OCI-LY7 (cell line): ENCODE measurements around the gene GFM2. TPM values are rescaled to one million over a fixed set of nuclear protein-coding genes. Genes with fewer than 3 reads are reported as not detected.

Experiments
- BruUV-seq: library from RNA; stranded (reverse); fragments of 400-500 nt; replicated peaks from 2 replicates; lab custom pipeline; 2021; lab: Mats Ljungman, UMichigan
- CTCF ChIA-PET: fragments of 300-600 bp; sonication (Branson Sonifier 250); formaldehyde crosslinking; loops from one replicate; lab custom pipeline; 2022; ENCODE audit warnings: antibody characterized with exemption; ENCODE audit not compliant: unreplicated experiment; lab: Charles Lee
- POLR2A ChIA-PET: fragments of 300-600 bp; sonication (Branson Sonifier 250); formaldehyde crosslinking; loops from one replicate; lab custom pipeline; 2022; ENCODE audit warnings: antibody characterized with exemption; lab: Charles Lee
- DNase-seq: peaks from one replicate; pipeline ENCODE4 v3.0.0-alpha.2; 2015; ENCODE audit warnings: low spot score
- H2AFZ ChIP-seq: fragments of 200-600 bp; sonication (generic), shearing (Covaris generic); 2 replicates; pipeline ENCODE4 v1.6.1; 2014; ENCODE audit warnings: mild to moderate bottlenecking, antibody characterized with exemption, low read length, moderate library complexity
- H3K27ac ChIP-seq: fragments of 200-600 bp; sonication (generic); 2 replicates; pipeline ENCODE4 v1.5.1; 2014; ENCODE audit warnings: mixed run types, low read depth, mild to moderate bottlenecking, moderate library complexity, low read length, inconsistent platforms; ENCODE audit not compliant: poor library complexity, severe bottlenecking
- H3K36me3 ChIP-seq: fragments of 200-600 bp; sonication (generic); 2 replicates; pipeline ENCODE4 v1.6.1; 2014; ENCODE audit warnings: mild to moderate bottlenecking, antibody characterized with exemption, low read length, moderate library complexity, mixed read lengths; ENCODE audit not compliant: insufficient read depth
- H3K4me1 ChIP-seq: fragments of 200-600 bp; sonication (generic); 2 replicates; pipeline ENCODE4 v1.5.1; 2014; ENCODE audit warnings: mild to moderate bottlenecking, low read length; ENCODE audit not compliant: insufficient read depth, poor library complexity, severe bottlenecking
- H3K4me2 ChIP-seq: fragments of 200-600 bp; sonication (generic); 2 replicates; pipeline ENCODE4 v1.6.1; 2014; ENCODE audit warnings: mild to moderate bottlenecking, low read length
- H3K4me3 ChIP-seq: fragments of 200-600 bp; sonication (generic); 2 replicates; pipeline ENCODE4 v1.5.1; 2014; ENCODE audit warnings: mild to moderate bottlenecking, low read depth, low read length; ENCODE audit not compliant: poor library complexity, severe bottlenecking
- H3K79me2 ChIP-seq: fragments of 200-600 bp; sonication (generic); 2 replicates; pipeline ENCODE4 v1.6.1; 2016; ENCODE audit warnings: low read depth, mild to moderate bottlenecking, low read length, moderate library complexity, mixed read lengths; ENCODE audit not compliant: insufficient read depth
- H3K9me2 ChIP-seq: fragments of 200-600 bp; sonication (generic); 2 replicates; pipeline ENCODE4 v1.6.1; 2016; ENCODE audit warnings: mild to moderate bottlenecking, low read length, mixed read lengths; ENCODE audit not compliant: insufficient read depth
- H3K9me3 ChIP-seq: fragments of 200-600 bp; sonication (generic); 2 replicates; pipeline ENCODE4 v1.6.1; 2014; ENCODE audit warnings: mild to moderate bottlenecking, mixed run types, low read length, mixed read lengths
- H4K20me1 ChIP-seq: fragments of 200-600 bp; sonication (generic); 2 replicates; pipeline ENCODE4 v1.6.1; 2014; ENCODE audit warnings: mild to moderate bottlenecking, antibody characterized with exemption, low read length, moderate library complexity, mixed read lengths; ENCODE audit not compliant: insufficient read depth
- EZH2phosphoT487 ChIP-seq: fragments of 200-600 bp; sonication (generic); IDR thresholded peaks from 2 replicates; pipeline ENCODE4 v1.6.1; 2018; ENCODE audit warnings: low read depth, borderline replicate concordance, mild to moderate bottlenecking, mixed run types, antibody characterized with exemption, low read length, moderate library complexity, mixed read lengths
- intact Hi-C: fragments of 100-400 bp; cut with micrococcal nuclease; formaldehyde crosslinking; loops from one replicate; pipeline ENCODE4 v1.10.0; 2022; ENCODE audit not compliant: unreplicated experiment
- total RNA-seq, 2 experiments: library from RNA; depleted of rRNA in 1 of 2; stranded (reverse); fragments of >200 nt in 1 of 2; shearing (Covaris generic) in 1 of 2; gene quantifications; 2 replicates each; pipeline ENCODE4 v1.2.3, GENCODE V29; 2014 to 2022
- TF ChIP-seq, protein P1 (sequence below): fragments of 200-600 bp; sonication (generic); conservative IDR thresholded peaks from 2 replicates; pipeline ENCODE4 v1.5.1; 2014; ENCODE audit warnings: mild to moderate bottlenecking, antibody characterized with exemption, low read length, moderate library complexity, mixed read lengths

Gene GFM2
- total RNA-seq, 2 experiments from 2014 or later, result 35.0 to 36.9 TPM

DNA sequence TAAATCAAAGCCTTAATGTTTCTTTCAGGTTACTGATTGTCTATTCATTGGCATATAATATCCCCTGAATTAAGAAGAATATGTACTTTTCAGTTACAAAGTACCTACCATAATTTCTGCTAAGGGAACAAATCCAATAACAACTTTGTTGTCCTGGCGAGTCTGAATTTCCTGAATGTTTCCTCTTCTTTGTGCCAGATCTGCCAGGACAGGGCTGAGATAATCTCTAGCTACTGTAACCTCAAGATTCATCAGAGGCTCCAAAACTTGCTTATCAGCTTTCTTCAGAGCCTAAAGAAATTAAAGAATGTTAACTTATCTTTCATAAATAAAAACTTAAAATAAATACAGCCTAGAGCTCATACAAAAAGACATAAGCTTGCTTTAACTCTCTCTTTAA lies 44.6 kb downstream of the GFM2 start:
- Histone ChIP-seq H3K4me2 (no peak overlapping the region), H3K9me2 (no peaks in the 10 kb centered on the region), H3K36me3 (peaks cover 78% of the 10 kb centered on the region), H3K4me1 (no peaks in the 10 kb centered on the region), H3K9me3 (peaks cover 8% of the 10 kb centered on the region; the same call in 1 of the 2 replicates), H3K27ac (no peak overlapping the region), H2AFZ (no peak overlapping the region), H3K79me2 (no peaks in the 10 kb centered on the region), H4K20me1 (no peaks in the 10 kb centered on the region), H3K4me3 (no peak overlapping the region)
- intact Hi-C loops, result no loop called here
- ChIA-PET CTCF (no interaction called here), POLR2A (no interaction called here)
- no peak for TF ChIP-seq EZH2phosphoT487
- TF ChIP-seq, protein P1, sequence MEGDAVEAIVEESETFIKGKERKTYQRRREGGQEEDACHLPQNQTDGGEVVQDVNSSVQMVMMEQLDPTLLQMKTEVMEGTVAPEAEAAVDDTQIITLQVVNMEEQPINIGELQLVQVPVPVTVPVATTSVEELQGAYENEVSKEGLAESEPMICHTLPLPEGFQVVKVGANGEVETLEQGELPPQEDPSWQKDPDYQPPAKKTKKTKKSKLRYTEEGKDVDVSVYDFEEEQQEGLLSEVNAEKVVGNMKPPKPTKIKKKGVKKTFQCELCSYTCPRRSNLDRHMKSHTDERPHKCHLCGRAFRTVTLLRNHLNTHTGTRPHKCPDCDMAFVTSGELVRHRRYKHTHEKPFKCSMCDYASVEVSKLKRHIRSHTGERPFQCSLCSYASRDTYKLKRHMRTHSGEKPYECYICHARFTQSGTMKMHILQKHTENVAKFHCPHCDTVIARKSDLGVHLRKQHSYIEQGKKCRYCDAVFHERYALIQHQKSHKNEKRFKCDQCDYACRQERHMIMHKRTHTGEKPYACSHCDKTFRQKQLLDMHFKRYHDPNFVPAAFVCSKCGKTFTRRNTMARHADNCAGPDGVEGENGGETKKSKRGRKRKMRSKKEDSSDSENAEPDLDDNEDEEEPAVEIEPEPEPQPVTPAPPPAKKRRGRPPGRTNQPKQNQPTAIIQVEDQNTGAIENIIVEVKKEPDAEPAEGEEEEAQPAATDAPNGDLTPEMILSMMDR, result no peak
- BruUV-seq, result no TSS peak
- DNase-seq, result no peak

DNA sequence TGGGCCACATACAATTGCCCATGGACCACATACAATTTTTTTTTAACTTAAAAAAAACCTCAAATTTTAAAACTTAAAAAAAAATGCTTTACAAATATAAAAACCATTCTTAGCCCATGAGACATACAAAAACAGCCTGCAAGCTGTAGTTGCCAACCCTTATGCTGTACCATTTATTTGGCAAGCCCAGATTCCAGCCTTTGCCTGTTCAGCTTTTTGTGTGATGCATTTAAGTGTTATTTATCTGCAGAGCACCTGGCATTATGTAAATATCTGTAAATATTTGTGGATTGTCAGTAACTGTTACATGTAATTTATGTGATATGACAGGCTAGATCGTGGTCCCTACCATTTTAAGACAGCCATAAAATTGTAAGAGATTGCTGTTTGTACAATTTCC lies 49.3 kb downstream of the GFM2 start:
- intact Hi-C loops, result no loop called here
- Histone ChIP-seq H4K20me1 (no peaks in the 10 kb centered on the region), H3K4me3 (no peak overlapping the region), H3K9me3 (peaks cover 8% of the 10 kb centered on the region; the same call in 1 of the 2 replicates), H2AFZ (no peak overlapping the region), H3K9me2 (no peaks in the 10 kb centered on the region), H3K36me3 (peaks cover 51% of the 10 kb centered on the region), H3K4me1 (no peaks in the 10 kb centered on the region), H3K4me2 (no peak overlapping the region), H3K27ac (no peak overlapping the region), H3K79me2 (no peaks in the 10 kb centered on the region)
- no TSS peak for BruUV-seq
- POLR2A ChIA-PET, result interaction anchor here (0.7 to 0.9 kb wide), 2 partner anchors 13 to 59 kb away, joined by 3 read pairs; no protein-coding TSS in a partner anchor
- no peak for TF ChIP-seq EZH2phosphoT487
- TF ChIP-seq, protein P1, result no peak
- DNase-seq, result no peak
- CTCF ChIA-PET, result no interaction called here

DNA sequence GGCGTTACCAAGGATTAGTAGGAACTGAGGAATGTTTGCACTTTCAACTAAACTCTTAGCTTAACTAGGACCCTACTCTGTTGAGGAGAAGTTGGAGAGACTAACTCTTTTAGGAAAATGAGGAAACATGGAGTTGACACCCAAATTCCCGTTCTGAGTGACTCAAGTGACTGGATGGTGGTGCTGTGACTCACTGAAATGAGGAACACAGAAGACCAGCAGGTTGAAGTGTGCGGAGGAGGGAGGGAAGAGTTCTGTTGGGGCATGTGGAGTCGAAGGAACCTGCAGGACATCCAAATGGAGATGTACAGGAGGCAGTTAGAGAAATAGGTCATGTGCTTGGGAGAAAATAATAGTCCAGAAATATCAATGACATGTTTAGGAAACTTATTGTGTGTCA lies 73.7 kb downstream of the GFM2 start:
- POLR2A ChIA-PET, result interaction anchor here (0.6 kb wide), 1 partner anchor 1686 kb away, joined by 4 read pairs; no protein-coding TSS in a partner anchor

More for the DNA sequence above, 73.7 kb downstream of the GFM2 start:
- BruUV-seq, result no TSS peak
- CTCF ChIA-PET, result no interaction called here
- H3K4me1 ChIP-seq, result no peaks in the 10 kb centered on the region
- no peak overlapping the region for H3K4me2 ChIP-seq
- no peaks in the 10 kb centered on the region for H4K20me1 ChIP-seq
- H3K4me3 ChIP-seq, result no peak overlapping the region
- H3K36me3 ChIP-seq, result peaks cover 5% of the 10 kb centered on the region
- DNase-seq, result no peak
- intact Hi-C loops, result no loop called here
- H2AFZ ChIP-seq, result no peak overlapping the region
- H3K27ac ChIP-seq, result no peak overlapping the region
- no peaks in the 10 kb centered on the region for H3K9me3 ChIP-seq
- TF ChIP-seq, protein P1, result no peak
- TF ChIP-seq EZH2phosphoT487, result no peak
- no peaks in the 10 kb centered on the region for H3K9me2 ChIP-seq
- no peaks in the 10 kb centered on the region for H3K79me2 ChIP-seq
